Fibroblast of villous mesenchyme (primary cell): ENCODE results near the gene CRELD2. TPM values are rescaled to one million over a fixed set of nuclear protein-coding genes. Genes with fewer than 3 reads are reported as not detected.

ENCODE experiments used
- DNase-seq: peaks from one replicate; pipeline ENCODE4 v3.0.0-alpha.2; 2010; ENCODE audit warnings: low read depth
- H3K4me3 ChIP-seq: 2 replicates; pipeline ENCODE4 v1.5.1; 2011; ENCODE audit warnings: low read depth, mild to moderate bottlenecking, low read length
- total RNA-seq: library from RNA; depleted of rRNA; stranded (reverse); fragments of >200 nt; gene quantifications from 2 replicates; pipeline ENCODE4 v1.2.3, GENCODE V29; 2012
- TF ChIP-seq, protein P1 (sequence below): IDR thresholded peaks from 2 replicates; pipeline ENCODE4 v1.5.1; 2012; ENCODE audit warnings: low read depth, mild to moderate bottlenecking, low read length; ENCODE audit not compliant: insufficient read depth

Gene CRELD2
- total RNA-seq, 1 donor: 53.1 TPM

GRCh38 chr22:49883294-49883640 lies 35.2 kb upstream of the CRELD2 start:
- no peak for DNase-seq
- no peak overlapping the region for H3K4me3 ChIP-seq
- TF ChIP-seq, protein P1, sequence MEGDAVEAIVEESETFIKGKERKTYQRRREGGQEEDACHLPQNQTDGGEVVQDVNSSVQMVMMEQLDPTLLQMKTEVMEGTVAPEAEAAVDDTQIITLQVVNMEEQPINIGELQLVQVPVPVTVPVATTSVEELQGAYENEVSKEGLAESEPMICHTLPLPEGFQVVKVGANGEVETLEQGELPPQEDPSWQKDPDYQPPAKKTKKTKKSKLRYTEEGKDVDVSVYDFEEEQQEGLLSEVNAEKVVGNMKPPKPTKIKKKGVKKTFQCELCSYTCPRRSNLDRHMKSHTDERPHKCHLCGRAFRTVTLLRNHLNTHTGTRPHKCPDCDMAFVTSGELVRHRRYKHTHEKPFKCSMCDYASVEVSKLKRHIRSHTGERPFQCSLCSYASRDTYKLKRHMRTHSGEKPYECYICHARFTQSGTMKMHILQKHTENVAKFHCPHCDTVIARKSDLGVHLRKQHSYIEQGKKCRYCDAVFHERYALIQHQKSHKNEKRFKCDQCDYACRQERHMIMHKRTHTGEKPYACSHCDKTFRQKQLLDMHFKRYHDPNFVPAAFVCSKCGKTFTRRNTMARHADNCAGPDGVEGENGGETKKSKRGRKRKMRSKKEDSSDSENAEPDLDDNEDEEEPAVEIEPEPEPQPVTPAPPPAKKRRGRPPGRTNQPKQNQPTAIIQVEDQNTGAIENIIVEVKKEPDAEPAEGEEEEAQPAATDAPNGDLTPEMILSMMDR: no peak

DNA sequence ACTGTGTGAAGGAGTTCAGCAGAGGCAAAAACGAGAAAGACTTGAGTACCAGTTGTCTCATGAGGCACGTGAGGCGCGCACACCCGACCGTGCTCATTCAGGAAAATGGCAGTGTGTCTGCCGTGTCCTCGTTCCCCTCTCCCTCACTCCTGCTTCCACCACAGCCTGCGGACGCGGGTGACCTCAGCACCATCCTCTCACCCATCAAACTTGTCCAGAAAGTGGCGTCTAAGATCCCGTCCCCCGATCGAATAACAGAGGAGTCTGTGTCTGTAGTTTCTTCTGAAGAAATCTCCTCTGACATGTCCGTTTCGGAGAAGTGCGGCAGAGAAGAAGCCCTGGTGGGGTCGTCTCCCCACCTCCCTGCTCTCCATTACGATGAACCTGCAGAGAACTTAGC lies 34.4 kb upstream of the CRELD2 start:
- TF ChIP-seq, protein P1: no peak
- H3K4me3 ChIP-seq: no peak overlapping the region
- no peak for DNase-seq

GRCh38 chr22:49884503-49885260 lies 33.8 kb upstream of the CRELD2 start:
- DNase-seq: no peak
- TF ChIP-seq, protein P1: no peak

DNA sequence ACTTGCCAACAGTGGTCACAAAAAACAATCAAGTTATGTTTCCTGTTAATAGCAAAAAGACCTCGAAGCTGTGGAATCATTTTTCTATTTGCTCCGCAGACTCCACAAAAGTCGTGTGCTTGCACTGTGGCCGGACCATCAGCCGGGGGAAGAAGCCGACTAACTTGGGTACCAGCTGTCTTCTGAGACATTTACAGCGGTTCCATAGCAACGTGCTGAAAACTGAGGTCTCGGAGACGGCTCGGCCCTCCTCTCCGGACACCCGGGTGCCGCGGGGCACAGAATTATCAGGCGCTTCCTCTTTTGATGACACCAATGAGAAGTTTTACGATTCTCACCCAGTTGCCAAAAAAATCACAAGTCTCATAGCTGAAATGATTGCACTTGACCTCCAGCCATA lies 33.2 kb upstream of the CRELD2 start:
- TF ChIP-seq, protein P1: no peak
- DNase-seq: no peak
- H3K4me3 ChIP-seq: no peak overlapping the region

More at GRCh38 chr22:49884503-49885260, 33.8 kb upstream of the CRELD2 start:
- no peak overlapping the region for H3K4me3 ChIP-seq

- H3K4me3 ChIP-seq: no peak overlapping the region
- TF ChIP-seq, protein P1: no peak
- no peak for DNase-seq
Observed at GRCh38 chr22:49885881-49886280, 32.6 kb upstream of the CRELD2 start.

GRCh38 chr22:49886346-49887063 lies 31.9 kb upstream of the CRELD2 start:
- TF ChIP-seq, protein P1: no peak
- DNase-seq: no peak
- H3K4me3 ChIP-seq: no peak overlapping the region
